SK-N-SH treated with all-trans-retinoic acid at 6 μM for 48 hours (cell line): ENCODE data around the gene LRBA.

Source experiments
- ARNTL ChIP-seq: fragments of 450-650 bp; formaldehyde crosslinking; IDR thresholded peaks from 2 replicates; pipeline ENCODE4 v1.5.0; 2020; ENCODE audit warnings: low read depth, mild to moderate bottlenecking, moderate library complexity, borderline replicate concordance
- ISL1 ChIP-seq: fragments of 250-450 bp; sonication (Bioruptor Pico); IDR thresholded peaks from 2 replicates; pipeline ENCODE4 v2.1.2; 2022; ENCODE audit warnings: mild to moderate bottlenecking, moderate library complexity
- PATZ1 ChIP-seq: fragments of 250-450 bp; sonication (Bioruptor Pico); IDR thresholded peaks from 2 replicates; pipeline ENCODE4 v1.8.0; 2020; ENCODE audit warnings: mild to moderate bottlenecking, moderate library complexity, borderline replicate concordance
- RARB ChIP-seq: fragments of 250-450 bp; sonication (Bioruptor Pico); IDR thresholded peaks from 2 replicates; pipeline ENCODE4 v1.8.0; 2021; ENCODE audit warnings: mild to moderate bottlenecking, moderate library complexity
- TCF4 ChIP-seq: fragments of 250-450 bp; sonication (Bioruptor Pico); IDR thresholded peaks from 2 replicates; pipeline ENCODE4 v1.8.0; 2021; ENCODE audit warnings: mild to moderate bottlenecking, moderate library complexity, borderline replicate concordance
- ZNF70 ChIP-seq: fragments of 450-650 bp; formaldehyde crosslinking; IDR thresholded peaks from 2 replicates; pipeline ENCODE4 v1.5.0; 2020; ENCODE audit warnings: mild to moderate bottlenecking, moderate library complexity
- TF ChIP-seq, protein P1 (sequence below): fragments of 250-450 bp; sonication (Bioruptor Pico); IDR thresholded peaks from 2 replicates; pipeline ENCODE4 v1.8.0; 2021; ENCODE audit warnings: low read depth, mild to moderate bottlenecking, moderate library complexity, borderline replicate concordance

GRCh38 chr4:150256841-150257730 lies 758.0 kb downstream of the LRBA start:
- TF ChIP-seq ARNTL (CRISPR knock-in tag) (no peak), ZNF70 (CRISPR knock-in tag) (no peak), RARB (no peak), ISL1 (no peak), PATZ1 (CRISPR knock-in tag) (no peak), TCF4 (no peak)
- TF ChIP-seq, protein P1, sequence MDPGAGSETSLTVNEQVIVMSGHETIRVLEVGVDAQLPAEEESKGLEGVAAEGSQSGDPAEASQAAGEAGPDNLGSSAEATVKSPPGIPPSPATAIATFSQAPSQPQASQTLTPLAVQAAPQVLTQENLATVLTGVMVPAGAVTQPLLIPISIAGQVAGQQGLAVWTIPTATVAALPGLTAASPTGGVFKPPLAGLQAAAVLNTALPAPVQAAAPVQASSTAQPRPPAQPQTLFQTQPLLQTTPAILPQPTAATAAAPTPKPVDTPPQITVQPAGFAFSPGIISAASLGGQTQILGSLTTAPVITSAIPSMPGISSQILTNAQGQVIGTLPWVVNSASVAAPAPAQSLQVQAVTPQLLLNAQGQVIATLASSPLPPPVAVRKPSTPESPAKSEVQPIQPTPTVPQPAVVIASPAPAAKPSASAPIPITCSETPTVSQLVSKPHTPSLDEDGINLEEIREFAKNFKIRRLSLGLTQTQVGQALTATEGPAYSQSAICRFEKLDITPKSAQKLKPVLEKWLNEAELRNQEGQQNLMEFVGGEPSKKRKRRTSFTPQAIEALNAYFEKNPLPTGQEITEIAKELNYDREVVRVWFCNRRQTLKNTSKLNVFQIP, result no peak
